ENCODE data around the gene MILR1. TPM values are rescaled to one million over a fixed set of nuclear protein-coding genes. Genes with fewer than 3 reads are reported as not detected.
"Not testable (repeated sequence)": the region's sequence is repeated elsewhere in the genome, so short reads cannot be mapped to it uniquely, and the experiment has no call there.

The MILR1 gene
- total and polyA plus RNA-seq, 2 donors (not counting 3 experiments of a cell fraction or from before 2014, with no cell fraction given), result 1.2 to 17.8 TPM

DNA sequence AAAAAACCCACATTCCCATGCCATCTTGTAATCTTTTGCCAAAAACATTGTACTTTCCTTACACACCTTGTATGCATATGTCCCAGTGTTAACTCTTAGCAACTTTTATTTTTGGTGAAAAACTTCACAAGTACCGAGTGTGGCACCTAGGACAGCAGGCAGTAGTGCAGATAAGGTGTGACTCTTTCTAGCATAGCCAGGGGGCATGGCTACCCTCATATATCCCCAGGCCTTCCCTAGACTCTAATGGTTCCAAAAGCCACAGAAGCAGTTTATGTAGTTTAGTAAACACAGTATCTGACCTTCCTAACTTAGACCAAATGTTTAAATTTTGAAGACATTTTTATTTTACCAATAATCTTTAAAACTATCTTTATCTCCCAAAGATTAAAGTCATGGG lies 20.5 kb upstream of the MILR1 start:
- Histone ChIP-seq H3K4me2 (ENCODE audit: insufficient read depth, low read length) (no peak overlapping the region), H3K27ac (ENCODE audit: insufficient read depth, low read depth, low read length) (no peak overlapping the region), H3K36me3 (ENCODE audit: control insufficient read depth in 2 of 2, extremely low read depth in 1 of 2, insufficient read depth in 2 of 2, low read length in 2 of 2) (no peaks in the 10 kb centered on the region), H3K9ac (replicated peaks; ENCODE audit: extremely low read depth, insufficient read depth, low read length) (no peak overlapping the region), H3K9me1 (replicated peaks; ENCODE audit: control insufficient read depth, extremely low read depth, insufficient read depth, low read length) (no peaks in the 10 kb centered on the region), H3K4me3 (replicated peaks in 1 of 3; ENCODE audit: insufficient read depth in 1 of 3, low read depth in 1 of 3, low read length in 3 of 3) (no peak overlapping the region), H2AFZ (ENCODE audit: low read depth, low read length) (no peak overlapping the region), H3K79me2 (ENCODE audit: control insufficient read depth, insufficient read depth, low read length) (no peaks in the 10 kb centered on the region), H3K9me3 (replicated peaks; ENCODE audit: control insufficient read depth, insufficient read depth, low read length) (no peaks in the 10 kb centered on the region), H3K4me1 (ENCODE audit: control insufficient read depth, extremely low read depth, insufficient read depth, low read length) (no peaks in the 10 kb centered on the region), H3K27me3 (ENCODE audit: control insufficient read depth in 2 of 2, insufficient read depth in 2 of 2, low read length in 2 of 2) (no peaks in the 10 kb centered on the region), H4K20me1 (replicated peaks; ENCODE audit: control insufficient read depth, extremely low read depth, insufficient read depth, low read length) (no peaks in the 10 kb centered on the region)
- FAIRE-seq (no peak), DNase-seq (ENCODE audit: low read depth, low spot score) (no peak)
- dilution Hi-C loops (cut with MboI; ENCODE audit: extremely low pct_ligation_motif_present, low sequenced_read_pairs), result no loop called here
- TF ChIP-seq GATA2 (IDR thresholded peaks at IDR 0.05; ENCODE audit: insufficient read depth, insufficient read length, low read depth, low read length), result no peak
- no peak for TF ChIP-seq CTCF (IDR thresholded peaks at IDR 0.05; ENCODE audit: extremely low read depth in 1 of 2, insufficient read depth in 1 of 2, low read depth in 1 of 2, low read length in 2 of 2)
- TF ChIP-seq FOS (IDR thresholded peaks at IDR 0.05; ENCODE audit: borderline replicate concordance, insufficient read depth, low read length), result no peak
- TF ChIP-seq POLR2A (IDR thresholded peaks at IDR 0.05; ENCODE audit: low read depth, low read length), result no peak
- no peak for TF ChIP-seq EZH2 (IDR thresholded peaks at IDR 0.05; ENCODE audit: borderline replicate concordance, low read depth, low read length, severe bottlenecking)
- TF ChIP-seq POLR2AphosphoS5 (IDR thresholded peaks at IDR 0.05; ENCODE audit: insufficient read depth, low read depth, low read length), result no peak
- no peak for TF ChIP-seq JUN (IDR thresholded peaks at IDR 0.05; ENCODE audit: borderline replicate concordance, insufficient read depth, insufficient read length, low read depth)
- no peak for TF ChIP-seq MYC (IDR thresholded peaks at IDR 0.05; ENCODE audit: low read depth, low read length)
- TF ChIP-seq MAX (IDR thresholded peaks at IDR 0.05; ENCODE audit: insufficient read depth, insufficient read length), result no peak
- CTCF ChIA-PET, result interaction anchor here (1.3 to 3.3 kb wide), 3 partner anchors 8 to 62 kb away, joined by 3 to 24 read pairs (median 14); no protein-coding TSS in a partner anchor
- BruUV-seq (replicated peaks), result no TSS peak
- POLR2A ChIA-PET, result interaction anchor here (0.6 kb wide), 1 partner anchor 78 kb away, joined by 6 read pairs; the partner anchor contains the start of gene CEP95
- intact Hi-C loops (cut with micrococcal nuclease), result no loop called here

DNA sequence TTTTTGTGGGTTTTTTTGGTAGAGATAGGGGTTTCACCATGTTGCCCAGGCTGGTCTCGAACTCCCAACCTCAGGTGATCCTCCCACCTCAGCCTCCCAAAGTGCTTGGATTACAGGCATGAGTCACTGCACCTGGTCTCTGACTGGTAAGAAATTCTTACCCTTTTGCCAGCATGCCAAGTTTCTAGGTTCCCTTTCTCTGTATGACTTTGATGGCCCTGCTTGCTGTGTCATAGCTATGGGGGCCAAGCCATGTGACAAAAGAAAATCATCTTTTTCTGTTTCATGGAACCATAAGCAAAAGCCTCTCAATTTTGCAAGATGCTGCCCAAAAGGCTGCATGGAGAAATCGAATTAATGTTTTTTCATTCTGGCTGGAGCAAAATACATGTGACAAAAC lies 18.9 kb upstream of the MILR1 start:
- H3K9ac ChIP-seq (replicated peaks; ENCODE audit: extremely low read depth, insufficient read depth, low read length); H3K9me1 ChIP-seq (replicated peaks; ENCODE audit: control insufficient read depth, extremely low read depth, insufficient read depth, low read length); H3K36me3 ChIP-seq (ENCODE audit: control insufficient read depth in 2 of 2, extremely low read depth in 1 of 2, insufficient read depth in 2 of 2, low read length in 2 of 2); H4K20me1 ChIP-seq (replicated peaks; ENCODE audit: control insufficient read depth, extremely low read depth, insufficient read depth, low read length); H2AFZ ChIP-seq (ENCODE audit: low read depth, low read length); H3K9me3 ChIP-seq (replicated peaks; ENCODE audit: control insufficient read depth, insufficient read depth, low read length); H3K27ac ChIP-seq (ENCODE audit: insufficient read depth, low read depth, low read length); H3K4me3 ChIP-seq (replicated peaks in 1 of 3; ENCODE audit: insufficient read depth in 1 of 3, low read depth in 1 of 3, low read length in 3 of 3); H3K27me3 ChIP-seq (ENCODE audit: control insufficient read depth in 2 of 2, insufficient read depth in 2 of 2, low read length in 2 of 2); FAIRE-seq; intact Hi-C loops (cut with micrococcal nuclease); DNase-seq (ENCODE audit: low read depth, low spot score); dilution Hi-C loops (cut with MboI; ENCODE audit: extremely low pct_ligation_motif_present, low sequenced_read_pairs); BruUV-seq (replicated peaks); H3K4me2 ChIP-seq (ENCODE audit: insufficient read depth, low read length); H3K4me1 ChIP-seq (ENCODE audit: control insufficient read depth, extremely low read depth, insufficient read depth, low read length); H3K79me2 ChIP-seq (ENCODE audit: control insufficient read depth, insufficient read depth, low read length): not testable (repeated sequence)
- ChIA-PET POLR2A (interaction anchor here (0.6 kb wide), 1 partner anchor 12 kb away, joined by 3 read pairs; no protein-coding TSS in a partner anchor), CTCF (interaction anchor here (0.7 to 3.3 kb wide), 4 partner anchors 9 to 127 kb away, joined by 3 to 24 read pairs (median 8); no protein-coding TSS in a partner anchor)

Measured in endothelial cell of umbilical vein (primary cell).